Measurements from ENCODE around the gene COL11A2. TPM values are rescaled to one million over a fixed set of nuclear protein-coding genes. Genes with fewer than 3 reads are reported as not detected.
A peak's percentile ranks its signal among the peaks of the same experiment; 100 is the strongest.

Gene COL11A2
- total RNA-seq, 1 donor from 2014 or later, result 1.7 TPM

DNA sequence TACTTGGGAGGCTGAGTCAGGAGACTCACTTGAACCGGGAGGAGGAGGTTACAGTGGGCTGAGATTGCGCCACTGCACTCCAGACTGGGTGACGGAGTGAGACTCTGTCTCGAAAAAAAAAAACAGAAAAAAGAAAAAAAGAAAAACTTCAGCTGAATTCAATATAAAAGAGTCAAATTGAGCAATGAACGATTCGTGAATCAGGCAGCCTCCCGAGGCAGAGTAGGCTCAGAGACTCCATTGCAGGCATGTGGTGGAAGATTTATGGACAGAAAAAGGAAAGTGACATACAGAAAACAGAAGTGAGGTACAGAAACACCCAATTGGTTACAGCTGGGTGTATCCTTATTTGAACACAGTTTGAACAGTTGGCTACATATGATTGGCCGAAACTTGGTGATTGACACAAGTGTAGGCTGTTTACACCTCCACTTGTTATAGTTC lies 60.2 kb downstream of the COL11A2 start:
- intact Hi-C loops (cut with DNase I), result no loop called here
- no peak for DNase-seq (ENCODE audit: low spot score)

DNA sequence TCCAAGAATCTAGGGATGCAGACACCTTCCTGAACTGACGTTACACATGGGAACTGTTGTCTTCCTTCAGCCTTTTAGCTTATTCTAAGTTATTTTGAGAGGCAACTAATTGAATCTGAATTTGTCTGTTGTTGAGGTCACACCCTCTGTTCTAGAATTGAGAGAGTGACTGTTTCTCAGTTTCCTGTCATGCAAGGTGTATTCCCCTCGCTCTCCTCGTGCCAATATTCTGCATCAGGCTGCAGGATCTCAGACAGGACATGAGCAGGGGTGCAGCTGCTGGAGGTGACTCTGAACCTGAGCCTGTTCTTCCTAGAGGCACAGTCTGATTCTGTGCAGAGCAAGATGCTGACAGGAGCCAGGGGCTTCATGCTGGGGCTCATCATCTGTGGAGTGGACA lies 63.9 kb downstream of the COL11A2 start:
- DNase-seq (ENCODE audit: low spot score), result no peak
- intact Hi-C loops (cut with DNase I), result no loop called here

DNA sequence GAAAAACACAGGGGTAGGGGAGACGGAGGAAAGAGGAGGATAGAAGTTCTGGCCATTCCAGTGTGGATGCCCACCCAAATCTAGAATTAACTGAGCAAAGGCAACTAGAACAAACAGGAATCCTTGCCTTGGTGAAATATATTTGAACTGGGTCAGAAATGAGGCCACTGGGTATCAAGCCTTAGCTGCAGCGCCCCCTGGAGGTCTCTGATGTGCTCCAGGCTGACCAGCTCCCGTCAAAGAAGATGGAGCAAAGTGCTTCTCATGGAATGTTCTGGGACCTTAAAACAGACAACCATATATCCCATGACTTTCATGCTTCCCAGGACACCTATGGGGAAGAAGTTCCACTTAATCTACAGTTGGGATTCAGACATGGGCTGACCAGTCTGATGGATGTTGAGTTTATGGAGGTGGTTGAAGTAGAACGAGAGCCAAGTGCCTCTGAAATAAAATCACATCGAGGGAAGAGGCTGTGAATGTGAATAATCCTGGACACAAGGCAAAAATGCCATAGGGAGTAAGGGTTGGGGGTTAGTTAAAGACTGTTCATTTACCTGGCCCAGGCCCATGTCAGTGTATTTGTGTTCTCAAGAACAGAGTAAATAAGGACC lies 66.1 kb downstream of the COL11A2 start:
- DNase-seq (ENCODE audit: low spot score), result peak; percentile 79
- intact Hi-C loops (cut with DNase I), result no loop called here

DNA sequence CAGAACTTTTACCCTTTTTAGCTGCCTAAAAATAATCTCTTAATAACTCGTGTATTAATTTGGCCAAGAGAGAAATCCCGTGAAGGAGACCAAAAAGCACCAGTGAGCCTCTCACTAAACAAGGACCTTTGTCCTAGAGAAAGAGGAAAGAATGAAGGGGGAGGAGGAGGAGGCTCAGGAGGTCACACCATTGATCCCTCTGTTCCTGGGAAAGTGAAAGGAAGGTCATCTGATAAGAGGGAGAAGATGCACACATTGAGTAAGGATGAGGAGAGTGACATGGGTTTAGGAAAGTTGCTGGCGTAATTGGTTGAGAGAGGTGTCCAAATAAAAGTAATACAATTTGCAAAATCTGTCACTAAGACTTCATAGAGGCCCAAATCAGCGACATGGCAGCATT lies 67.3 kb downstream of the COL11A2 start:
- DNase-seq (ENCODE audit: low spot score), result no peak
- intact Hi-C loops (cut with DNase I), result no loop called here

DNA sequence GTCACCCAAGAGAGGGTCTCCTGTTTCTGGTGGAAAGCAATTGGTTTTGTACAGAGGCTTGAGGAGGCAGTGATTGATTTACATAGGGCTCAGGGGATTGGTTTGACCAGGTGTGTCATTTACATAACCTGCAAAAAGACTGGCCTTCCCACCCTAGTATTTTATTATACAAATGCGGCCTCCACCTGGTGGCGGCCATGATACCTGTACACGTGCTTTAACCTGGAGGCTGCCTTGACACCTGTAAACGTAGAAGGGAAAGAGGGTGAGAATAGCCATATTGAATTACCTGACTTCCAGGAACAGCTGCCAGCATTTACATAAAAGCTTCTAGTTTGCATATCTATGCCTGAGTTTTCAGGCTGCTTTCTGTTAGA lies 67.8 kb downstream of the COL11A2 start:
- intact Hi-C loops (cut with DNase I), result no loop called here
- DNase-seq (ENCODE audit: low spot score), result no peak

DNA sequence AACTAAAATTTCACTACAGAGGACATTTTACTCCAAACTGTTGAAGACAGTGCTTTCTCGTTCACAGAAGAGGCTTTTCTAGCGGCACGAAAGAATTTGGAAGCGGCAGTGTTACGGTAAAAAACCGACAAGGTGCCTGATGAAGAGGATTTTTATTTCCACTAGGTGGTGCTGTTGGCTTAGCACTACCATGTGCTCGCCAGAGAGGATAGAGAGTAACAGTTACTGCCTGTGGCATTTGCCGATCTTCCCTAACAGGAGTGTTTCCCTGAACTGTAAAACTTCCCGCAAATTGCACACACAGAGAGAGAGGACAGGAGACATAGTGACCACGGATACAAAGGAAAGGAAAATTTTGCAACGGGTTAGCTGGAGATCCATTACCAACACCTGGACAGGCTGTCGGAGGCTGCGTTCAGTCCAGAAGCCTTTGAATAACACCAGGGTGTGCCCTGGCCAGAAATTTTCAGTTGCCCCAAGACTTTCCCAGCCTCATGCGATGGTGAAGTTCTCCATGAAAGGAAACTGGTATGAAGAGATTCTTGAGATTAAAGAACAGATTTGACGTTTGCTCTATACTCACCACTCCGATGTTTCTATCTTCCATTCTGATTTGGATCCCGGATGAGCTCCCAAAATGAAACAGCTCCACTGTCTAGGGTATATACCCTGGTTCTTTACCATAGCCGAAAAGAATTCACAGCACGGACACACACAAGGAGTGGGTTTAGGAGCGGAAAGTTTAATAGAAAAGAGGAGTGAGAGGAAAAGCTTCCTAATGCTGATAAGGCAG lies 68.3 kb downstream of the COL11A2 start:
- DNase-seq (ENCODE audit: low spot score), result no peak
- intact Hi-C loops (cut with DNase I), result no loop called here

DNA sequence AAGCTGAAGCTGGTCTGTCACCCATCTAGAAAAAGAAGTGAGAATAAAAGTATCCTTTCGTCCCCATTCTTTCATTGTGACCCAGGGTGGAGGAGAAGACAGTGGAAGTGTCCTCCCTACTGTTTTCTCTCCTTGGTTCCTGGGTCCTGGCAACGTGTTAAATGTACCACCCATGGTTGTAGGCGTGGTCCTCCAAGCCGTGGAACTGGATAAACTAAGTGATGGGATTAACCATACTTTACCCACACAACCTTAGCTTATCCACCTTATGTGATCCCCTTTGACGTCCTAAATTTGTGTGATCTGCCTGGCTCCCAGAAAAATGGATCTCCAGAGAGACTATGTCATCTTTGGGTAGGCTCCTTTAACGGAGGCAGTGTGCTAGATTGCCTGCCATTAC lies 69.1 kb downstream of the COL11A2 start:
- DNase-seq (ENCODE audit: low spot score), result no peak
- intact Hi-C loops (cut with DNase I), result no loop called here

DNA sequence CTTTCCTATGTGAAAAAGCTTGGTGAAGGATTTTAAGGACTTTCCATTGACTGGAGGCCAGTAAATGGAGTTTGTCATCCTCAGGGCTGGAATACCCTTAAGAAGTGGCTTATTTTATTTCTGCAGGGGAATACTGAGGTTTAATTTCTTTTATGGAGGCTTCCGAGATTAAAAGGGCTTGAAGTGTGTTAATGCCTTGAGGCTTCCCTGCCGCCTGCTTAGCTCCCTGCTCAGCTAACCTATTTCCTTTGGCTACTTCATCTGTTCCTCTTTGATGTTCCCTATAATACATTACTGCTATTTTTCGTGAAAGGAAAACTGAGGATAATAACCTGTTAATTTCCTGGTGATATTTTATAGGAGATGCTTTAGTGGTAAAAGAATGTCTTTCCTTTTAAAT lies 72.3 kb downstream of the COL11A2 start:
- intact Hi-C loops (cut with DNase I), result no loop called here

DNA sequence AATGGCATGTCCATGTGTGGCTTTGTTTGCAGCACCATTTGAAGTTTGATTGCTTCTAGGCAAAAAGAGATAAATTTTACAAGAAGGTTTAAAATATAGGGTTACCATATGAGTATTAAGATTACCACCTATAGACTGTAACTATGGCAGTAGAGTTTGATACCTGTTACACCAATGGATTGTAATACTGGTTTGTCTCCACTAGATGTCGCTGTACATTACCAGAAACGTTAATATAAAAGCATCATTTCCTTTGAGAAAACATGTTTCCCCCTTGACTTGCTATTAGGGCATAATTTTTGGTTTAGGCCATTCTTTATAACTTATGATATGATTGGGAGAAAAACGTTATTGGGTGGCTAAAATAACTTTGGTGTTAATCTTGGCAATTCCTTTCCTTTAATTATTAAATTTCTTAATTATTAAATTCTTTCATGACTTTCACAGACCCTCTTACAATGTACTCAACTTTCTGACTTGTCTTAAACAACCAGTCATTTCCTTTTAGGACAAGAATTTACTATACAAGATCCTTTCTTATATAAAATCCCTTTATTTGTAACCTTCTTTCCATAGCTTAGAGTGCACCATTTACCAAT lies 73.6 kb downstream of the COL11A2 start:
- no peak for DNase-seq (ENCODE audit: low spot score)
- intact Hi-C loops (cut with DNase I), result loop anchor here (2.0 kb wide), 1 partner anchor 130 kb away; no protein-coding TSS in a partner anchor

More for the DNA sequence above, 72.3 kb downstream of the COL11A2 start:
- no peak for DNase-seq (ENCODE audit: low spot score)

DNA sequence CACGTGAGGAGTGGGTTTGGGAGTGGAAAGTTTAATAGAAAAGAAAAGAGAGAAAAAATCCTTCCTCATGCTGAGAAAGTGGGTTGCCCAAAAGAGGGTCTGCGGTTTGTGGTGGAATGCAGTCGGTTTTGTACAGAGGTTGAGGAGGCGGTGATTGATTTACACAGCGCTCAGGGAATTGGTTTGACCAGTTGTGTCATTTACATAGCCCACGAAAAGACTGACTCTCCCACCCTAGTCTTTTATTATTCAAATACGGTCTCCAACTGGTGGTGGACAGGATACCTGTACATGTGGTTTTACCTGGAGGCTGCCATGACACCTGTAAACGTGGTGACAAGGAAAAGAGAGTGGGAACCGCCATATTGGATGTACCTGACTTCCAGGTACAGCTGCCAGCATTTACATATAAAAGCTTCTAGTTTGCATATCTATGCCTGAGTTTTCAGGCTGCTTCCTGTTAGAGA lies 74.4 kb downstream of the COL11A2 start:
- intact Hi-C loops (cut with DNase I), result loop anchor here (2.0 kb wide), 1 partner anchor 131 kb away; no protein-coding TSS in a partner anchor

DNA sequence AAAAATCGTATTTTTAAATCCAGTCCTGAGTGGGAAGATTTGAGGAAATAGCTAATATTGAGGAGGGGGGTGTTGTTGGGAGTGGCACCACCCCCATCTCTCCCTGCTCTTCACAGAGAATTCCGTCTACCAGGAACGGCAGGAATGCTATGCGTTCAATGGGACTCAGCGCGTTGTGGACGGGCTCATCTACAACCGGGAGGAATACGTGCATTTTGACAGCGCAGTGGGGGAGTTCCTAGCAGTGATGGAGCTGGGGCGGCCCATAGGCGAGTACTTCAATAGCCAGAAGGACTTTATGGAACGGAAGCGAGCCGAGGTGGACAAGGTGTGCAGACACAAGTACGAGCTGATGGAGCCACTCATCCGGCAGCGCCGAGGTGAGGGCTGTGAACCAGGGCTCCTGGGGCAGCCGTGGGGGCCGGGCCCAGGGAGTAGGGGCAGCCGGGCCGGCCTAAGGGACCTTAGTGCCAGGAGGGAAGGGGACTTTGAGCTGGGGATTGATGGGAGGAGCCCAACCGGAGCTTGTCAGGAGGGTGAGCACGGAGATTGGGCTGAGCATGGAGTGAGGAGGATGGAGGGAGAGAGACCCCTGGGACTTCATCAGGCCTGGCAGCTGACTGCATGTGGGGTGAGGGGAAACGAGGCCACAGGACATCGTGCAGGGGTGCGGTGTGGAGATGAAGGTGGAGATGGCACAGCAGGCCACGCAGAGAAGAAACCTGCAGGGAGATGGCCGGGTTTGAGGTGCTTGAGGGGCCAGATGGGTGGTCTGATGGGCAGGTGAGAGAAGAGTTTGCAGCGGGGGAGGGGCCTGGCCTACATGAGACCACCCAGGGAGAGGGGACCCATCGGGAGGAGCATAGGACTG lies 75.2 kb downstream of the COL11A2 start:
- intact Hi-C loops (cut with DNase I), result no loop called here
- no peak for DNase-seq (ENCODE audit: low spot score)

More for the DNA sequence above, 74.4 kb downstream of the COL11A2 start:
- DNase-seq (ENCODE audit: low spot score), result no peak

DNA sequence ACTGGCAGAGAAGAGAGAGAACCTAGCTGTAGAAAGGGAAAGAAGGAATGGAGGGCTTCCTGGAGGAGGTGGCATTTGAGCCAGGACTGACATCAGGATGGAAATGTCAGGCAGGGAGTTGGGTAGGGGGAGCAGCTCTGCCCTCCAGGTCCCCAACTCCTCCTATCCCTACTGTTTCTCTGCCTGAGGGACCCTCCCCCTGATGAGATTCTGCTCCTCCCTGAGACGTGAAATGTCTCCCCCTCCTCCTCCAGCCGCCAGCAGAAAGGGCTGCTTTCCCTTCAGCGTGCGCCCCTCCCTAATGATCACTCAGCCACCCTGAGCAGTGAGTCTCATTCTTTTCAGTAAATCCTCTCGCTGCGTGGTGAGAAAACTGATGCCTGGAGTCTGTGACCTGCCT lies 75.8 kb downstream of the COL11A2 start:
- intact Hi-C loops (cut with DNase I), result no loop called here
- DNase-seq (ENCODE audit: low spot score), result no peak

DNA sequence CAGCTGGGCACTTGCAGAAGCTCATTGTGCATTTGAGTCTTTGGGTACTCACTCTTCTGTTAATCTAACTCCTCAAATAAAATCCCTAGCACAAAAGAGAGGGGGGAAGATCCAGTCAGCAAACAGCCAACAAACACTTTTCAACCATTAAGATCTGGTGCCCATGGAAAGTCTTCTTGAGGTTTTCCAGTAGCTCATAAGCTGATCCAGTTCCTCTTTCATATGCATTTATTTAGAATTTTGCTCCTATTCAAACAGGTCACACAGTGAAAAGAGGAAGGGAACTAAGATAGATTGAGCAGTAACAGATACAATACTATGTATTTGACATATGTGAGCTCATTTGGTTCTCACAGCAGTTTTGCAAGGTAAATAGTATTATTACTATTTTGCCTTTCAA lies 77.9 kb downstream of the COL11A2 start:
- DNase-seq (ENCODE audit: low spot score), result no peak
- intact Hi-C loops (cut with DNase I), result no loop called here

DNA sequence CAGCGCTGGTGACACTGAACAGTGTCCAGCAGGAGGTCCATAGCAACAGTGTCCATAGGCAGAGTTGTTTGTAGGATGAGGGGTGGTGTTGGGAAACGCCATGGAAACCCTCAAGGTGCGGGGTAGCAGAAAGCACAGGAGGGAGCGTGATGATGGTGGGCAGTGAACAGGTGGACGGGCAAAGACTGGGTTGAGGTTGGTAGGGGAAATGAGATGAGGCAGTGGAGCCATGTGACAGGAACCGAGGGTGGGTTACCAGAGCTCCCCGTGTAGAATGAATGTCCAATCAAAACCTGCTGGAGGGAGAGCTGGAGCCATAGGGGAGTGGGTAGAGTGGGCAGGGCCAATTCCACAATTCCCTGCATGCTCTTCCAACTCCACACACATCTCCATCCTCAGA lies 78.5 kb downstream of the COL11A2 start:
- DNase-seq (ENCODE audit: low spot score), result no peak
- intact Hi-C loops (cut with DNase I), result no loop called here

Small RNA genes lying within 50 kb of the gene (microRNA-seq; reads per million reads assigned to microRNA genes)
- not detected for gene MIR219A1

Other genes starting within 250 kb of the COL11A2 start
- 13.7 TPM for gene HLA-DMA, start 239.4 kb downstream of the COL11A2 start, total RNA-seq
- gene BRD2, start 223.9 kb downstream of the COL11A2 start, total RNA-seq, result 88.7 TPM
- gene HLA-DOA, start 182.9 kb downstream of the COL11A2 start, total RNA-seq, result 1.6 TPM
- gene HLA-DPA1, start 118.8 kb downstream of the COL11A2 start, total RNA-seq, result 35.8 TPM
- gene HLA-DPB1, start 116.5 kb downstream of the COL11A2 start, total RNA-seq, result 32.8 TPM
- 33.5 TPM for gene RXRB, start 8.2 kb upstream of the COL11A2 start, total RNA-seq
- 62.4 TPM for gene SLC39A7, start 8.4 kb upstream of the COL11A2 start, total RNA-seq
- 9.9 TPM for gene HSD17B8, start 12.2 kb upstream of the COL11A2 start, total RNA-seq
- 24.5 TPM for gene RING1, start 16.0 kb upstream of the COL11A2 start, total RNA-seq
- 32.5 TPM for gene VPS52, start 79.4 kb upstream of the COL11A2 start, total RNA-seq
- 753 TPM for gene RPS18, start 79.6 kb upstream of the COL11A2 start, total RNA-seq
- 9.3 TPM for gene B3GALT4, start 84.7 kb upstream of the COL11A2 start, total RNA-seq
- 18.8 TPM for gene WDR46, start 96.8 kb upstream of the COL11A2 start, total RNA-seq
- gene PFDN6, start 97.1 kb upstream of the COL11A2 start, total RNA-seq, result 35.1 TPM
- gene RGL2, start 106.5 kb upstream of the COL11A2 start, total RNA-seq, result 46.9 TPM
- gene TAPBP, start 121.6 kb upstream of the COL11A2 start, total RNA-seq, result 85.8 TPM
- 19.9 TPM for gene ZBTB22, start 125.3 kb upstream of the COL11A2 start, total RNA-seq
- gene DAXX, start 130.5 kb upstream of the COL11A2 start, total RNA-seq, result 19.8 TPM
- gene KIFC1, start 199.4 kb upstream of the COL11A2 start, total RNA-seq, result 0.24 TPM
- gene PHF1, start 218.5 kb upstream of the COL11A2 start, total RNA-seq, result 74.8 TPM
- 94.6 TPM for gene CUTA, start 225.6 kb upstream of the COL11A2 start, total RNA-seq
- gene SYNGAP1, start 227.6 kb upstream of the COL11A2 start, total RNA-seq, result 9.0 TPM